HUES64 (cell line): Measurements from ENCODE around the gene SPTLC3. TPM values are rescaled to one million over a fixed set of nuclear protein-coding genes. Genes with fewer than 3 reads are reported as not detected.

ENCODE experiments used
- H3K27ac ChIP-seq: 2 replicates; pipeline ENCODE4 v1.7.0; 2013; ENCODE audit warnings: low read depth, low read length, inconsistent platforms
- H3K27me3 ChIP-seq: 2 replicates; pipeline ENCODE4 v1.6.1; 2013; ENCODE audit warnings: mild to moderate bottlenecking, low read length; ENCODE audit not compliant: insufficient read depth
- H3K36me3 ChIP-seq: 2 replicates; pipeline ENCODE4 v1.6.1; 2013; ENCODE audit warnings: mild to moderate bottlenecking, low read length; ENCODE audit not compliant: insufficient read depth
- H3K4me1 ChIP-seq: 2 replicates; pipeline ENCODE4 v1.6.1; 2013; ENCODE audit warnings: mild to moderate bottlenecking, low read length, moderate library complexity; ENCODE audit not compliant: insufficient read depth
- H3K4me3 ChIP-seq: 2 replicates; pipeline ENCODE4 v1.5.1; 2013; ENCODE audit warnings: mild to moderate bottlenecking, low read length, moderate library complexity
- H3K9ac ChIP-seq: 2 replicates; pipeline ENCODE4 v1.6.1; 2013; ENCODE audit warnings: mild to moderate bottlenecking, low read depth, low read length
- H3K9me3 ChIP-seq: 2 replicates; pipeline ENCODE4 v1.6.1; 2013; ENCODE audit warnings: low read depth, low read length; ENCODE audit not compliant: insufficient read depth
- WGBS: fragments of 150-250, 120-280 bp; methylation state at CpG from one replicate; pipeline ENCODE4 v1.1.7; 2013; ENCODE audit warnings: missing lambda C conversion rate; 5-methylcytosine and 5-hydroxymethylcytosine counted together
- polyA plus RNA-seq, 2 experiments: library from polyadenylated mRNA; stranded (reverse); fragments of 50-300 nt; gene quantifications; one replicate each; pipeline ENCODE4 v1.2.3, GENCODE V29; 2013

The SPTLC3 gene
- polyA plus RNA-seq (2013, experiment 1 of 2): 0.95 TPM
- polyA plus RNA-seq (2013, experiment 2 of 2): 0.63 TPM

DNA sequence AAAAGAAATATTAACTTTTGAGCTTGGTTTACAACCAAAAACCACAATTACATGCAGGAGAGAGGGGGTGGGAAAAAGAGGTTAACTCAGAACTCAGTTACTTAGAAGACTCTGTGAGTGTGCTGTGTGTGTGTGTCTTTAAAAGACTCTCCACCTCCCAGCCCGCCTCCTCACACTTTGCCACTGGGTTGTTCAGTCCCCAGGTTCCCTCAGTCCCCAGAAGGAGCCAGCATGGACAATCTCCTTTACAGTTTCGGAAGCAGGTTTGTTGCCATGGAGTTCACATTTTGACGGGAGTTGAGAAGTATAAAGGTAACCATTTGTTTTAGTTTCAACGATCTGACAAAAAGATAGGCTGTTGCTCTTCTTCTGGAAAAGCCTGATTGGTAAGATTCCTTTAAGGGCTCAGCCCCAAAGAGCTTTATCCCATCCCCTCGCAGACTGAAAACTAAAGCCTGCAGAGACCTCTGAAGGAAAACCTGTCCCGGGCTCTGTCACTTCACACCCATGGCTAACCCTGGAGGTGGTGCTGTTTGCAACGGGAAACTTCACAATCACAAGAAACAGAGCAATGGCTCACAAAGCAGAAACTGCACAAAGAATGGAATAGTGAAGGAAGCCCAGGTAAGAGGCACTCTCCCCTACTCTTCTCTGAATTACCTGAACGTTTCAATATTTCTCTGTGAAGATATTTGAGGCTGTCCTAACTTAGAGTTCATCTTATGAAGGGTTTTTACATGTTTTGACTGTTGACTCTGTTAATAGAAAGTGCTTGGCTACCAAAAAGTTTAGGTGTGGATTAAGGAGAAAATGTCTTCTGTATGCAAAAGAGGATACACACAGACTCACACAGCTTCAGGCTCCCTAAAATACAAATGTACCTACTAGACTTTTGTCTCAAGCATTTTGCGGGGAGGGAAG is at the start of gene SPTLC3:
SPTLC3 (plus strand) TSS at position 212 of the 921 bp plus-strand sequence; CDS start at position 508, 296 bp downstream.
- no peaks in the 10 kb centered on the region for H3K36me3 ChIP-seq
- WGBS: 60% methylated on average over 8 of the region's 9 CpGs
- no peak within 1 kb of the TSS for H3K9ac ChIP-seq
- peak within 1 kb of the TSS; percentile 12; the same call in 1 of the 2 replicates for H3K4me3 ChIP-seq
- H3K9me3 ChIP-seq: no peaks in the 10 kb centered on the region
- H3K4me1 ChIP-seq: peaks cover 20% of the 10 kb centered on the region
- H3K27ac ChIP-seq: no peak within 1 kb of the TSS
- H3K27me3 ChIP-seq: no peaks in the 10 kb centered on the region

DNA sequence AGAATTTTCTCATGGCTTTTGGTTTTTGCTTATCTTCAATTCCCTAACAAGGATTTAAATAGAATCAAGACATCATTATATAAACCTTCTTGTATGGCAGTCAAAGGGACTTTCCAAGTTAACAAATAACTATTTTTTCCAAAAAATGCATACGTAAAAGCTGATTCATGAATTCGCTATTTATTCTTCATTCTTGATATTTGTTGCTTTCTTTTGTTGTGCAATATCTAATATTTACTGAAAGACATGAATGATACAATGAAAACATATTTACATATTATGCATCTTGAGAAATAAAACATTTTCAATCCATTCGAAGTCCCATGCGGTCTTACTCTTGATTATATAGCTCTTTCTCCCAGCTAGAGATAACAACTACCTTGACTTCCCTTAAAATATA is 47.0 kb upstream of the SPTLC3 start:
- peaks cover 4% of the 10 kb centered on the region; the same call in 1 of the 2 replicates for H3K4me1 ChIP-seq
- WGBS: 100% methylated on average over 3 of the region's 4 CpGs
- H3K9ac ChIP-seq: no peak overlapping the region
- H3K9me3 ChIP-seq: no peaks in the 10 kb centered on the region
- H3K27me3 ChIP-seq: no peaks in the 10 kb centered on the region
- H3K27ac ChIP-seq: no peak overlapping the region
- H3K4me3 ChIP-seq: no peak overlapping the region
- H3K36me3 ChIP-seq: no peaks in the 10 kb centered on the region

DNA sequence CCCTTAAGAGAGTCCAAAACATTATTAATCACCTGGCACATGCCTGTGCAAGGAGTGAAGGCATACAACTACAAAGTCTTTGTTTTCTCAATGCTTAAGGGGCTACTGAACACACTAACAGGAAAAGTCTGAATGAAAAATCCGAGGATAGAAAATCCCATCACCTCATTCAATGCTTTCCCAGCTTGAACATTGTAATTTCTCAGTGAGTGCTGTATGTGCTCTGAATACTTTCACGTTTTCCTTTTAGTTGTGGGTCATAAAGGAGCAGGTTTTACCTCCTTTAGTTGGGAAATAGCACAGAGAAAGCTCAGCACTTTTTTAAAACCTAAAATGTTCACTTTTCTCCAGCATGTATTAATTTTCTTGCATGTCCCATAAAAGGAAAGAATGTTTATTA is 45.9 kb upstream of the SPTLC3 start:
- no peaks in the 10 kb centered on the region for H3K27me3 ChIP-seq
- H3K9me3 ChIP-seq: no peaks in the 10 kb centered on the region
- H3K36me3 ChIP-seq: no peaks in the 10 kb centered on the region
- H3K4me3 ChIP-seq: no peak overlapping the region
- no peak overlapping the region for H3K9ac ChIP-seq
- peaks cover 4% of the 10 kb centered on the region; the same call in 1 of the 2 replicates for H3K4me1 ChIP-seq
- WGBS: 89% methylated on average over 2 of the region's 2 CpGs
- no peak overlapping the region for H3K27ac ChIP-seq

DNA sequence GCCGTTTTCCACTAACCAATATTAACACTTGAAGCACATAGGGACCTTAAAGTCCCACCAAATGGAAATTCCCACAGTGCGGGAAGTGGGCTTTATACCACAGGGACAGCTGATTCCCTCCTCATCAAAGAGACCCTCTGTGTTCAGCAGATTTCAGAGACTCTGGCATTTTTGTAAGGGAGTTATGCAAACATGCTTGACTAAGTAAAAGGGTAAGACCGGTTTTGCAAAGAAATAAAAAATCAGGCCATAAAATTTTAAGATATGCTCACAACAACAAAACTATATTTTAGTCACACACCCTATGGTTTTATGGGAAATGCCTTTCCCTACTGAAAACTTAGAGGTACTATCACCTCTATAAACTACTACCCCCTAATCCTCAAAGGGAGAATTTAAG is 45.4 kb upstream of the SPTLC3 start:
- WGBS: 76% methylated on average over 3 of the region's 3 CpGs
- H3K36me3 ChIP-seq: no peaks in the 10 kb centered on the region
- no peak overlapping the region for H3K9ac ChIP-seq
- no peaks in the 10 kb centered on the region for H3K9me3 ChIP-seq
- no peak overlapping the region for H3K27ac ChIP-seq
- H3K4me1 ChIP-seq: peaks cover 4% of the 10 kb centered on the region; the same call in 1 of the 2 replicates
- H3K27me3 ChIP-seq: no peaks in the 10 kb centered on the region
- no peak overlapping the region for H3K4me3 ChIP-seq

DNA sequence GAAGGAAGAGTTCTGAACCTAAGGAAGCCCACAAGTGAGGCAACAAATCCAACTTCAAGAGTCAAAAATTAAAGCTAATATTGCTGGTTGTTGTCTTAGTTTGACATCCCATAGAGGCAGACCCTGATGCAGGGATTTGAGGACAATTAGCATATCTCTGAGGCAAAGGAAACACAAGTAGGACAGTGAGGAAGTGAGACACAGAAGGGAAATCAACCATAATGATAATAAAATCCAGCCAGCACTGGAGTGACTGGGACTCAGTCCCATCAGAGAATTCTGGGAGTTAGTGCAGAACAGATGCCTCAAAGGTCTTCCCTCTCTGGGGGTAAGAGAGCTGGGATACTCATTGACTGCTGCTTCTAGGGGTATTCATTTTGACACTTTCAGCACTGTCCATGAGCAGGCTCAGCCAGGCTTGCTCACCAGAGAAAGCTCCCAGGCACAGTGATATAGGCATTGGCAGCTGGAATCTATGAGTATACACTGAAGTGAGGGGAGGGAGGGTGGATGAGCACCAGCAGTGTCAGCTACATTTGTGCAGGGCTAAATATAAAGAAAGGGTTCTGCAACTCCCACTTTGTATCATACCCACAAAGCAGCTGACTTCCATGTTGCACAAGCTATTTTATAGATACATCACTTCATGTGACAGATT is 43.4 kb upstream of the SPTLC3 start:
- Histone ChIP-seq H3K27ac (no peak overlapping the region), H3K4me3 (no peak overlapping the region), H3K9me3 (peaks cover 10% of the 10 kb centered on the region; the same call in 1 of the 2 replicates), H3K9ac (no peak overlapping the region), H3K27me3 (no peaks in the 10 kb centered on the region), H3K36me3 (no peaks in the 10 kb centered on the region), H3K4me1 (peaks cover 4% of the 10 kb centered on the region; the same call in 1 of the 2 replicates)

DNA sequence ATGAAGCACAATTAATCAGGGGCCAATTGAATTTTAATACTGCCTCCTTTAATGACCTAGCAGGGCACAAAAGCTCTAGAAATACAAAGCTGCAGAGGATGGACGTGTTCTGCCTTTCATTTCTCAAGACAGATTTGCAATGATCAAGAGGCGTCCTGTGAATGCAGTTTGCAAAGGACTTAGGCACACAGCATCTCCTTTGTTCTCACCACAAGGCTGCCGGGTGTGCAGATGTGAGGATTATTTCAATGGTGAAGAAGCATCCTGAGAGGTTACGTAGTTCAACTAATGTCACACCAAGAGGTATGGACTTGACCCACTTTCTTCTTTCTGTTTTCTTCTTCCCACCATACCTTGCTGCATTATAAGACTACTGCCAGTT is 42.9 kb upstream of the SPTLC3 start:
- Histone ChIP-seq H3K27me3 (no peaks in the 10 kb centered on the region), H3K9me3 (peaks cover 10% of the 10 kb centered on the region; the same call in 1 of the 2 replicates), H3K9ac (no peak overlapping the region), H3K4me3 (no peak overlapping the region), H3K36me3 (no peaks in the 10 kb centered on the region), H3K4me1 (peaks cover 4% of the 10 kb centered on the region; the same call in 1 of the 2 replicates), H3K27ac (no peak overlapping the region)
- WGBS: 80% methylated on average over 3 of the region's 4 CpGs

DNA sequence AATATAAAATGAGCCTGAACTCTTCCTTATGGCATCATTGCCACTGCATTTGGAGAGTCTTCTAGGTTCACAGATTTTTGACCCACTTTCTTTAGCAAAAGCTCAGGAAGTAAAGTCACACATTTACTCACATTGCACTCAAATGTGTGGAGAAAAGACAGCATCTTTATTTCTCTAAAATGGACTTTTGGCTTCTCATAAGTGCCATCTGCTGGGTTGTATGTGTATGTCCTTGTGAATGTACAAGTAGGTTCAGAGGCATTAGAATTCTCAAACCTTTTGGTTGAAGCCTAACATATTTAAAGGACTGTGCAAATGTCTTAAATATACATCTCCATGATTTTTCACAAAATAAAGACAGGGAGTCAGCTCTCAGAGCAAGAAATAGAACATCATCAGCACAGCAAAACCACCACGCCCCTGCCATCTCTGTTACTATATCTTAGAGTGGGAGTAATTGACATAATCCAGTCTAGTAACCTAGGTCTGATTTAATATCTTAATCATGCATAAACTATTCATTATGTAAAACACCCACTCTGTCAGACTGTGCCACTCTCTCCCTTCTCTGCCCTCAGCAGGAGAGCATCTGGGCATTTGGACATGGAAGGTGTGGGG is 42.2 kb upstream of the SPTLC3 start:
- Histone ChIP-seq H3K36me3 (no peaks in the 10 kb centered on the region), H3K4me3 (no peak overlapping the region), H3K27ac (no peak overlapping the region), H3K27me3 (no peaks in the 10 kb centered on the region), H3K9ac (no peak overlapping the region), H3K4me1 (peaks cover 4% of the 10 kb centered on the region; the same call in 1 of the 2 replicates), H3K9me3 (peaks cover 10% of the 10 kb centered on the region; the same call in 1 of the 2 replicates)
- no CpG with 5 or more reads among the region's 1 CpG for WGBS

DNA sequence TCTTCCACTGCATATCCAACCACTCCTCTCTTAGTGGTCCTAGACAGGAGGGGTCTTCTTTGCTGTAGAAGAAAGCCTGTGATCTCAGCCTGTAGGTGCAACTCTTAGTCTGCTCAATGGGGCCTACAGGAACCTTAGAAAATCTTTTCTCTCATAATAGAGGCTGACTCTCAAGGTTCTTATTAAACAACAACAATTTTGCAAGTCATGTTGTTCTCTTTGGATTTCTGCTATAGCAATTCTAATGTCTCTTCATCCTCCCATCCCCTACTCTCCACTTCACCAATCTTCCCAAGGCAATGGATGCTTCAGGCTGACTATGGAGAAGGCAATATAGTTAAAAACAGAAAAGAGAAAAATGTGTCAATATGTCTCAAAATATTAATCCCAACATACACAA is 40.8 kb upstream of the SPTLC3 start:
- no peak overlapping the region for H3K9ac ChIP-seq
- no peak overlapping the region for H3K4me3 ChIP-seq
- H3K9me3 ChIP-seq: peaks cover 10% of the 10 kb centered on the region; the same call in 1 of the 2 replicates
- H3K36me3 ChIP-seq: no peaks in the 10 kb centered on the region
- no peak overlapping the region for H3K27ac ChIP-seq
- peaks cover 2% of the 10 kb centered on the region; the same call in 1 of the 2 replicates for H3K4me1 ChIP-seq
- H3K27me3 ChIP-seq: no peaks in the 10 kb centered on the region

DNA sequence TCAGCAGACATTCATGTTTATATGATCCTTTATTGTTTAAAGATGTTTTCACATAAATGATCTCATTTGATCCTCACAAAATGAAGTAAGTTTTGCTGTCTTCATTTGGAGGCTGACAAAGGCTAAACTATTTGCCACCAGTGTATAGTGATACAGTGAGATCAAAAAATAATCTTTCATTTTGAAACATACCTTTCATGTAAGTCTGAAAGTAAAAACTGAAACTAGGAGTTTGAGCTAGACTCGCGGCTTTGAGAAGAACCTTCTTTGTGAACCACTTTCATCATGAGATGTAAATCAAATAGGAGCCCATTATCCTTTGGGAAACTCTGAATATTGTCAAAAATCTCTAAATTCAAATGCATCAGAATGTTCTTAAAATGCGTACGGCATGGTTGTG is 40.3 kb upstream of the SPTLC3 start:
- no peak overlapping the region for H3K4me3 ChIP-seq
- no peak overlapping the region for H3K27ac ChIP-seq
- no peaks in the 10 kb centered on the region for H3K27me3 ChIP-seq
- 83% methylated on average over 4 of the region's 4 CpGs for WGBS
- H3K36me3 ChIP-seq: no peaks in the 10 kb centered on the region
- H3K9ac ChIP-seq: no peak overlapping the region
- peaks cover 10% of the 10 kb centered on the region; the same call in 1 of the 2 replicates for H3K9me3 ChIP-seq
- no peaks in the 10 kb centered on the region for H3K4me1 ChIP-seq

DNA sequence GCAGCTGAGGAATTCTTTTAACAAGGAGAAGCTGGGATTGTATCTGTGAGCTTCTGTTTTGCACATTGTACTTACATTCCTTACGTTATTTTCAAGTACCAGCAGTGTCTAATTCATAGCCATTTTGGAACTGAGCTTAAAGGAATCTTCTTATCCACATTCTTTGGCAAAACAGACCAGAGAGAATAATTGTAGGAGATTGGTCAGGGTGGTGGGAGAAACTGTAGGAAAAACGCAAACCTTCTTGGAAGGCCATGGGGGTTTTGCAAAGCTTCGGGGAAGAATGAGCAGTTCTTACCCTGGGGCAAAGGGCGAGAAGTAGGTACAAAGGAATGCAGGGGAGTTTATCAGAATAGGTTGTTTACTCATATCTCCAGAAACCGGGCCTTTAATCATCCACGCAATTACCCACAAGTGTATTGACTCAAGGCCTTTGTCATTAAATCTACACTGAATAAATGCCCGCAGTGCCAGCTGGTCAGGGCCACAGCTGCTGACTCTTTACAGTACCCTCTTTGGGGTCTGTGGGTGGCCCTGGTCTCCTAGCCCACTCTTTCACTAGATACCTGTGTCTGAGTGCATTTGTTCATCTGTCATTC is 39.6 kb upstream of the SPTLC3 start:
- H3K27me3 ChIP-seq: no peaks in the 10 kb centered on the region
- no peak overlapping the region for H3K4me3 ChIP-seq
- WGBS: 89% methylated on average over 6 of the region's 7 CpGs
- no peaks in the 10 kb centered on the region for H3K4me1 ChIP-seq
- H3K36me3 ChIP-seq: no peaks in the 10 kb centered on the region
- H3K27ac ChIP-seq: no peak overlapping the region
- H3K9ac ChIP-seq: no peak overlapping the region
- peaks cover 10% of the 10 kb centered on the region; the same call in 1 of the 2 replicates for H3K9me3 ChIP-seq
